A673 (cell line): ENCODE measurements around the gene SELENON.

Experiments
- CTCF ChIP-seq: fragments of 300-800, 200-600 bp; sonication (generic); conservative IDR thresholded peaks from 2 replicates; pipeline ENCODE4 v1.5.1; 2017; ENCODE audit warnings: low read depth, mild to moderate bottlenecking, antibody characterized with exemption, low read length, moderate library complexity, mixed read lengths
- EZH2 ChIP-seq: fragments of 200-600 bp; sonication (generic); IDR thresholded peaks from 2 replicates; pipeline ENCODE4 v1.6.1; 2017; ENCODE audit warnings: borderline replicate concordance, low read depth, mild to moderate bottlenecking, mixed read lengths, antibody characterized with exemption, low read length; ENCODE audit not compliant: poor library complexity, severe bottlenecking

- TF ChIP-seq CTCF (no peak), EZH2 (no peak)
Measured at GRCh38 chr1:25843483-25843882, 43.5 kb downstream of the SELENON start.
